GM12878 (cell line): ENCODE results near the gene NOL3. TPM values are rescaled to one million over a fixed set of nuclear protein-coding genes. Genes with fewer than 3 reads are reported as not detected.
A peak's percentile ranks its signal among the peaks of the same experiment; 100 is the strongest.

ENCODE experiments used
- ATAC-seq: fragments of 200-7000 bp; cut with Tn5 transposase; 3 replicates; pipeline ENCODE4 v1.9.1; 2020; ENCODE audit warnings: mild to moderate bottlenecking, moderate library complexity
- BruUV-seq: library from RNA; stranded (reverse); fragments of 400-500 nt; replicated peaks from 2 replicates; lab custom pipeline; 2021; lab: Mats Ljungman, UMichigan
- CTCF ChIA-PET: fragments of 300-600 bp; sonication (Branson Sonifier 250); formaldehyde crosslinking; extraction: SDS; loops from one replicate; lab custom pipeline; 2021; ENCODE audit warnings: inconsistent platforms; lab: Yijun Ruan, JAX
- POLR2A ChIA-PET: fragments of 350-600 bp; formaldehyde crosslinking; extraction: SDS; loops from one replicate; lab custom pipeline; 2021; ENCODE audit warnings: inconsistent platforms; lab: Charles Lee
- RAD21 ChIA-PET: fragments of 300-600 bp; sonication (Branson Sonifier 250); formaldehyde crosslinking; loops from one replicate; lab custom pipeline; 2023; ENCODE audit warnings: antibody characterized with exemption; ENCODE audit not compliant: unreplicated experiment; lab: Charles Lee
- SMC1A ChIA-PET: fragments of 300-600 bp; sonication (Branson Sonifier 250); formaldehyde crosslinking; loops from one replicate; lab custom pipeline; 2023; ENCODE audit not compliant: unreplicated experiment, uncharacterized antibody; lab: Charles Lee
- DNase-seq: peaks from one replicate; pipeline ENCODE4 v3.0.0-alpha.2; 2011; ENCODE audit warnings: low read depth, low spot score
- FAIRE-seq: peaks from 3 replicates; lab custom pipeline; 2011; peaks lifted over from hg19 to GRCh38; lab: Jason Lieb, UNC
- H2AFZ ChIP-seq: 2 replicates; pipeline ENCODE4 v1.6.0; 2011; ENCODE audit warnings: low read depth, low read length, control low read depth; ENCODE audit not compliant: control insufficient read depth
- H3K27ac ChIP-seq: 2 replicates; pipeline ENCODE4 v1.5.1; 2011; ENCODE audit warnings: control low read depth; ENCODE audit not compliant: control insufficient read depth, insufficient read depth
- H3K27me3 ChIP-seq, 2 experiments: replicated peaks in 1 of 2; 2 replicates each; pipeline versions ENCODE4 v1.6.0 to v1.6.1; 2011; ENCODE audit warnings: low read length in 1 of 2; ENCODE audit not compliant: control insufficient read depth in 2 of 2, insufficient read depth in 2 of 2
- H3K36me3 ChIP-seq, 2 experiments: 2 replicates each; pipeline ENCODE4 v1.5.1; 2011; ENCODE audit warnings: low read length in 1 of 2; ENCODE audit not compliant: control insufficient read depth in 2 of 2, insufficient read depth in 2 of 2
- H3K4me1 ChIP-seq: 2 replicates; pipeline ENCODE4 v1.6.1; 2011; ENCODE audit warnings: mild to moderate bottlenecking, low read length, moderate library complexity, mixed read lengths; ENCODE audit not compliant: control insufficient read depth, insufficient read depth
- H3K4me2 ChIP-seq: 2 replicates; pipeline ENCODE4 v1.6.0; 2011; ENCODE audit warnings: control low read depth; ENCODE audit not compliant: control insufficient read depth, insufficient read depth
- H3K4me3 ChIP-seq: fragments of 200-600 bp; sonication (generic); 2 replicates; pipeline ENCODE4 v1.5.1; 2016
- H3K79me2 ChIP-seq: 2 replicates; pipeline ENCODE4 v1.6.0; 2011; ENCODE audit warnings: low read length; ENCODE audit not compliant: control insufficient read depth, insufficient read depth
- H3K9ac ChIP-seq: 2 replicates; pipeline ENCODE4 v1.8.0; 2011; ENCODE audit warnings: low read length, control low read depth, mixed read lengths; ENCODE audit not compliant: control insufficient read depth, insufficient read depth
- H3K9me3 ChIP-seq: replicated peaks from 3 replicates; pipeline ENCODE4 v1.5.1; 2011; ENCODE audit warnings: mild to moderate bottlenecking, low read length; ENCODE audit not compliant: control insufficient read depth, insufficient read depth
- H4K20me1 ChIP-seq: 2 replicates; pipeline ENCODE4 v1.6.0; 2011; ENCODE audit not compliant: control insufficient read depth, insufficient read depth
- CBX5 ChIP-seq: sonication (generic); IDR thresholded peaks from 2 replicates; pipeline ENCODE4 v1.6.1; 2016; ENCODE audit warnings: low read depth, moderate library complexity, mild to moderate bottlenecking, inconsistent platforms
- HDGF ChIP-seq: fragments of 450-650 bp; IDR thresholded peaks from 2 replicates; pipeline ENCODE4 v1.6.1; 2016; ENCODE audit warnings: antibody characterized with exemption
- USF1 ChIP-seq: IDR thresholded peaks from 2 replicates; pipeline ENCODE4 v1.6.1; 2011; ENCODE audit warnings: borderline replicate concordance, low read depth, mild to moderate bottlenecking, moderate library complexity, mixed read lengths, low read length; ENCODE audit not compliant: insufficient read depth; ENCODE audit errors: extremely low read length
- WGBS: methylation state at CpG from one replicate; pipeline ENCODE4 v1.1.6; 2016; ENCODE audit warnings: low lambda C conversion rate; ENCODE audit not compliant: insufficient replicate concordance, insufficient coverage; ENCODE audit errors: missing lambda C conversion rate; 5-methylcytosine and 5-hydroxymethylcytosine counted together
- in situ Hi-C: fragments of 300-500 bp; cut with MboI; formaldehyde crosslinking; loops from 9 replicates; pipeline ENCODE4 v1.14.3; 2018; ENCODE audit warnings: mixed read lengths
- intact Hi-C: fragments of 100-400 bp; cut with micrococcal nuclease; formaldehyde crosslinking; loops from one replicate; pipeline ENCODE4 v1.14.2; 2022; ENCODE audit not compliant: unreplicated experiment
- polyA plus RNA-seq, 11 experiments: library from polyadenylated mRNA; depleted of rRNA in 4 of 11; unstranded in 6 of 11; stranded (reverse) in 5 of 11; fragments of >200 nt; fragmentation: Nextera tagmentation in 4 of 11; fragmentation: Illumina TruSeq in 1 of 11; extraction: Ambion mirVana in 4 of 11; extraction: Trizol in 1 of 11; gene quantifications; 1 replicate in 1 of 11; 2 replicates in 10 of 11; pipeline versions ENCODE4 v1.2.1 to v1.2.3, GENCODE V29; 2011 to 2016; ENCODE audit warnings: inconsistent platforms in 2 of 11, missing spikeins in 2 of 11, low read depth in 1 of 11
- total RNA-seq, 4 experiments: library from RNA; depleted of rRNA in 3 of 4; stranded (reverse); fragments of >200 nt in 3 of 4; fragmentation: Illumina TruSeq in 1 of 4; extraction: Trizol in 1 of 4; gene quantifications; 2 replicates each; pipeline versions ENCODE4 v1.2.1 to v1.2.3, GENCODE V29; 2013 to 2021

NOL3 gene
- total and polyA plus RNA-seq, 10 of the 15 experiments (the other 5 are each of a cell fraction or from before 2014, with no cell fraction given), result 0.31 to 18.4 (median 2.7) TPM

GRCh38 chr16:67191411-67191994 lies 21.2 kb downstream of the NOL3 start:
- BruUV-seq, result no TSS peak
- peak overlapping the region; percentile 45 for H2AFZ ChIP-seq
- intact Hi-C loops (no loop called here), in situ Hi-C loops (no loop called here)
- no peak for TF ChIP-seq USF1
- no peak for TF ChIP-seq CBX5
- TF ChIP-seq HDGF, result peak; percentile 85
- 0 out of 2 replicates have a peak overlapping the region, but pooled peaks have one; percentile 3 for H3K9ac ChIP-seq
- RAD21 ChIA-PET, result interaction anchor here (1.2 to 1.4 kb wide), 2 partner anchors 21 to 53 kb away, joined by 3 to 4 read pairs; partner anchors contain the start of gene NOL3
- H3K79me2 ChIP-seq, result peaks cover 23% of the 10 kb centered on the region
- CTCF ChIA-PET, result interaction anchor here (1.6 kb wide), 1 partner anchor 173 kb away, joined by 5 read pairs; no protein-coding TSS in a partner anchor
- peak overlapping the region; percentile 58 for H3K4me2 ChIP-seq
- peak overlapping the region; percentile 99; the same call in 1 of the 2 replicates for H3K4me3 ChIP-seq
- POLR2A ChIA-PET, result interaction anchor here (0.7 to 4.7 kb wide), 3 partner anchors 35 to 53 kb away, joined by 4 to 22 read pairs (median 4); partner anchors contain the start of gene TMEM208
- peaks cover 9 to 17% of the 10 kb centered on the region in 2 experiments for H3K36me3 ChIP-seq
- H3K27ac ChIP-seq, result no peak overlapping the region
- no peak for DNase-seq
- no peaks in the 10 kb centered on the region for H3K9me3 ChIP-seq
- no peak for FAIRE-seq
- SMC1A ChIA-PET, result interaction anchor here (2.1 kb wide), 1 partner anchor 53 kb away, joined by 9 read pairs; no protein-coding TSS in a partner anchor
- ATAC-seq, result no peak; the same call in 2 of the 3 replicates
- 24% methylated on average over 9 of the region's 9 CpGs for WGBS
- no peaks in the 10 kb centered on the region for H3K27me3 ChIP-seq
- H3K4me1 ChIP-seq, result peaks cover 8% of the 10 kb centered on the region
- H4K20me1 ChIP-seq, result peaks cover 7% of the 10 kb centered on the region
